SK-N-SH (cell line): ENCODE results near the gene COX18. TPM values are rescaled to one million over a fixed set of nuclear protein-coding genes. Genes with fewer than 3 reads are reported as not detected.

ENCODE experiments used
- CTCF ChIA-PET: fragments of 300-600, 350-600 bp; formaldehyde crosslinking; extraction: SDS; loops from one replicate; lab custom pipeline; 2021; lab: Yijun Ruan, JAX
- POLR2A ChIA-PET: fragments of 350-600 bp; sonication (Branson Sonifier 250); formaldehyde crosslinking; extraction: SDS; loops from one replicate; lab custom pipeline; 2020; ENCODE audit warnings: antibody characterized with exemption, inconsistent platforms; lab: Yijun Ruan, JAX
- DNase-seq: peaks from one replicate; pipeline ENCODE4 v3.0.0; 2012
- H2AFZ ChIP-seq: fragments of 200-600 bp; sonication (generic); 2 replicates; pipeline ENCODE4 v1.8.1; 2016; ENCODE audit warnings: antibody characterized with exemption, mild to moderate bottlenecking, low read depth
- H3F3A ChIP-seq: fragments of 200-600 bp; sonication (generic); replicated peaks from 2 replicates; pipeline ENCODE3; 2016; ENCODE audit warnings: antibody characterized with exemption, mild to moderate bottlenecking; ENCODE audit not compliant: insufficient read depth
- H3K27ac ChIP-seq, 2 experiments: fragments of 200-500 bp in 1 of 2; fragments of 200-600 bp in 1 of 2; sonication (Bioruptor generic) in 1 of 2; sonication (generic), shearing (Covaris generic) in 1 of 2; 2 replicates each; pipeline versions ENCODE4 v1.5.1 to v1.6.1; 2014 to 2016; ENCODE audit warnings: low read depth in 2 of 2, inconsistent platforms in 1 of 2, low read length in 1 of 2, mild to moderate bottlenecking in 1 of 2, mixed read lengths in 1 of 2
- H3K27me3 ChIP-seq: fragments of 200-600 bp; sonication (generic), shearing (Covaris generic); 2 replicates; pipeline ENCODE4 v1.6.1; 2016; ENCODE audit warnings: mixed run types; ENCODE audit not compliant: insufficient read depth
- H3K36me3 ChIP-seq, 2 experiments: fragments of 200-500 bp in 1 of 2; fragments of 200-600 bp in 1 of 2; sonication (Bioruptor generic) in 1 of 2; sonication (generic) in 1 of 2; replicated peaks in 1 of 2; 2 replicates each; pipeline versions ENCODE3 to v1.5.1; 2014 to 2016; ENCODE audit warnings: low read length in 1 of 2, mild to moderate bottlenecking in 1 of 2; ENCODE audit not compliant: insufficient read depth in 2 of 2, control insufficient read depth in 1 of 2
- H3K4me1 ChIP-seq, 2 experiments: fragments of 200-500 bp in 1 of 2; fragments of 200-600 bp in 1 of 2; sonication (Bioruptor generic) in 1 of 2; sonication (generic), shearing (Covaris generic) in 1 of 2; 2 replicates each; pipeline versions ENCODE4 v1.5.1 to v1.6.1; 2014 to 2016; ENCODE audit warnings: low read depth in 1 of 2, low read length in 1 of 2, mixed run types in 1 of 2; ENCODE audit not compliant: insufficient read depth in 2 of 2, control insufficient read depth in 1 of 2
- H3K4me2 ChIP-seq: fragments of 200-600 bp; sonication (generic), shearing (Covaris generic); 2 replicates; pipeline ENCODE4 v1.6.1; 2017; ENCODE audit warnings: mixed run types
- H3K4me3 ChIP-seq, 2 experiments: fragments of 200-500 bp in 1 of 2; fragments of 200-600 bp in 1 of 2; sonication (Bioruptor generic) in 1 of 2; sonication (generic), shearing (Covaris generic) in 1 of 2; 2 replicates each; pipeline versions ENCODE4 v1.5.1 to v1.8.1; 2014 to 2016; ENCODE audit warnings: low read depth in 2 of 2, inconsistent platforms in 1 of 2, low read length in 1 of 2, mild to moderate bottlenecking in 1 of 2, mixed read lengths in 1 of 2, moderate library complexity in 1 of 2
- H3K79me2 ChIP-seq: fragments of 200-600 bp; sonication (generic); 2 replicates; pipeline ENCODE4 v1.8.1; 2017; ENCODE audit warnings: mild to moderate bottlenecking; ENCODE audit not compliant: insufficient read depth
- H3K9ac ChIP-seq: fragments of 200-600 bp; sonication (generic); 2 replicates; pipeline ENCODE4 v1.6.1; 2017; ENCODE audit warnings: mixed run types
- H3K9me2 ChIP-seq: fragments of 200-600 bp; sonication (generic); 2 replicates; pipeline ENCODE4 v1.6.1; 2017; ENCODE audit warnings: mixed run types
- H3K9me3 ChIP-seq: fragments of 200-600 bp; sonication (generic); 2 replicates; pipeline ENCODE4 v1.6.1; 2017; ENCODE audit warnings: mixed run types, mild to moderate bottlenecking, moderate library complexity
- H4K20me1 ChIP-seq: fragments of 200-600 bp; sonication (generic); 2 replicates; pipeline ENCODE4 v1.6.1; 2017; ENCODE audit warnings: mild to moderate bottlenecking, mixed run types; ENCODE audit not compliant: insufficient read depth
- CHD2 ChIP-seq: fragments of 150-350 bp; IDR thresholded peaks from 2 replicates; pipeline ENCODE4 v1.6.1; 2018; ENCODE audit warnings: low read length; ENCODE audit not compliant: partially characterized antibody
- EP300 ChIP-seq, 2 experiments: IDR thresholded peaks; 2 replicates each; pipeline versions ENCODE4 v1.4.0 to v1.6.1; 2012; ENCODE audit warnings: borderline replicate concordance in 1 of 2, low read depth in 1 of 2, low read length in 1 of 2
- FOXJ3 ChIP-seq: sonication (generic); formaldehyde crosslinking; IDR thresholded peaks from 2 replicates; pipeline ENCODE4 v1.5.1; 2020; ENCODE audit warnings: mild to moderate bottlenecking, missing genetic modification reagents
- FOXM1 ChIP-seq: IDR thresholded peaks from 2 replicates; pipeline ENCODE4 v1.4.0; 2012; ENCODE audit warnings: low read depth, mild to moderate bottlenecking
- IRF3 ChIP-seq: fragments of 150-350 bp; IDR thresholded peaks from 2 replicates; pipeline ENCODE4 v1.6.1; 2016; ENCODE audit warnings: mild to moderate bottlenecking, low read depth, low read length
- JUND ChIP-seq: IDR thresholded peaks from 2 replicates; pipeline ENCODE4 v1.4.0; 2012
- MEF2A ChIP-seq: IDR thresholded peaks from 2 replicates; pipeline ENCODE4 v1.4.0; 2012; ENCODE audit warnings: low read depth, borderline replicate concordance
- MXI1 ChIP-seq: IDR thresholded peaks from 2 replicates; pipeline ENCODE4 v1.6.1; 2012; ENCODE audit warnings: mild to moderate bottlenecking, low read depth, low read length, improper control_type of control experiment
- NFIC ChIP-seq: IDR thresholded peaks from 2 replicates; pipeline ENCODE4 v1.4.0; 2012; ENCODE audit warnings: borderline replicate concordance
- NRF1 ChIP-seq: IDR thresholded peaks from 2 replicates; pipeline ENCODE4 v1.6.1; 2012; ENCODE audit warnings: low read depth, mild to moderate bottlenecking, low read length
- RFX5 ChIP-seq: IDR thresholded peaks from 2 replicates; pipeline ENCODE4 v1.6.1; 2012; ENCODE audit warnings: mild to moderate bottlenecking, improper control_type of control experiment, low read length
- SIN3A ChIP-seq: IDR thresholded peaks from 2 replicates; pipeline ENCODE4 v1.6.1; 2012; ENCODE audit warnings: low read depth, mild to moderate bottlenecking, low read length, moderate library complexity, borderline replicate concordance
- SMC3 ChIP-seq: IDR thresholded peaks from 2 replicates; pipeline ENCODE4 v1.6.1; 2012; ENCODE audit warnings: low read depth, low read length, improper control_type of control experiment
- TAF1 ChIP-seq: IDR thresholded peaks from 2 replicates; pipeline ENCODE4 v1.6.1; 2012; ENCODE audit warnings: low read depth, mild to moderate bottlenecking, low read length, moderate library complexity, borderline replicate concordance
- TCF12 ChIP-seq: IDR thresholded peaks from 2 replicates; pipeline ENCODE4 v1.4.0; 2012
- ZBTB33 ChIP-seq: IDR thresholded peaks from 2 replicates; pipeline ENCODE4 v1.4.0; 2012; ENCODE audit warnings: low read depth, borderline replicate concordance
- whole genome bisulfite sequencing: methylation state at CpG from one replicate; pipeline ENCODE4 v1.1.6; 2017; ENCODE audit warnings: low lambda C conversion rate; 5-methylcytosine and 5-hydroxymethylcytosine counted together
- polyA plus RNA-seq, 3 experiments: library from polyadenylated mRNA; depleted of rRNA; stranded (reverse); fragments of >200 nt; gene quantifications; 2 replicates each; pipeline ENCODE4 v1.2.3, GENCODE V29; 2012

COX18 gene
- polyA plus RNA-seq, 1 of the 3 experiments (the other 2 are of a cell fraction): 7.7 TPM

- no peak for DNase-seq
- Histone ChIP-seq H3K36me3 (peaks cover 72 to 83% of the 10 kb centered on the region in 2 experiments), H4K20me1 (no peaks in the 10 kb centered on the region), H3K79me2 (no peaks in the 10 kb centered on the region; the same call in 1 of the 2 replicates), H2AFZ (no peak overlapping the region), H3K9me2 (no peaks in the 10 kb centered on the region), H3F3A (peaks cover 26% of the 10 kb centered on the region), H3K27ac (no peak overlapping the region), H3K27me3 (no peaks in the 10 kb centered on the region), H3K4me1 (no peaks in the 10 kb centered on the region), H3K4me3 (no peak overlapping the region), H3K4me2 (no peak overlapping the region), H3K9me3 (no peaks in the 10 kb centered on the region), H3K9ac (no peak overlapping the region)
- 71% methylated on average over 4 of the region's 4 CpGs for WGBS
- ChIA-PET CTCF (interaction anchor here (0.6 to 1.0 kb wide), 2 partner anchors 21 to 30 kb away, joined by 3 read pairs; no protein-coding TSS in a partner anchor), POLR2A (no interaction called here)
- TF ChIP-seq NRF1: no peak
- TF ChIP-seq, all 33 proteins: peak for 0
Measured at GRCh38 chr4:73098016-73098415, 28.5 kb upstream of the COX18 start.

- Histone ChIP-seq H3F3A (peaks cover 21% of the 10 kb centered on the region), H3K79me2 (peaks cover 9% of the 10 kb centered on the region), H3K9ac (no peak overlapping the region), H3K27ac (no peak overlapping the region), H3K4me3 (no peak overlapping the region), H3K9me3 (no peaks in the 10 kb centered on the region), H3K9me2 (no peaks in the 10 kb centered on the region), H3K36me3 (peaks cover 60 to 86% of the 10 kb centered on the region in 2 experiments), H3K4me1 (no peaks in the 10 kb centered on the region), H4K20me1 (no peaks in the 10 kb centered on the region), H3K4me2 (no peak overlapping the region), H2AFZ (no peak overlapping the region), H3K27me3 (no peaks in the 10 kb centered on the region)
- TF ChIP-seq NFIC (no peak), IRF3 (no peak), RFX5 (no peak), SMC3 (no peak), TCF12 (no peak)
- ChIA-PET CTCF (no interaction called here), POLR2A (no interaction called here)
- WGBS: 96% methylated on average over 1 of the region's 1 CpG
- no peak for DNase-seq
Measured at GRCh38 chr4:73092868-73093267, 23.4 kb upstream of the COX18 start.

- H3K79me2 ChIP-seq: peaks cover 24% of the 10 kb centered on the region
- H3K27ac ChIP-seq: no peak overlapping the region
- no peaks in the 10 kb centered on the region for H3K27me3 ChIP-seq
- no peak overlapping the region for H3K4me2 ChIP-seq
- H4K20me1 ChIP-seq: no peaks in the 10 kb centered on the region
- POLR2A ChIA-PET: no interaction called here
- no peak for DNase-seq
- peaks cover 48 to 78% of the 10 kb centered on the region in 2 experiments for H3K36me3 ChIP-seq
- H3K9me2 ChIP-seq: no peaks in the 10 kb centered on the region
- 94% methylated on average over 1 of the region's 1 CpG for WGBS
- H2AFZ ChIP-seq: no peak overlapping the region
- no peaks in the 10 kb centered on the region for H3K9me3 ChIP-seq
- CTCF ChIA-PET: no interaction called here
- H3F3A ChIP-seq: peaks cover 5% of the 10 kb centered on the region
- no peak overlapping the region for H3K9ac ChIP-seq
- H3K4me1 ChIP-seq: no peaks in the 10 kb centered on the region
- no peak overlapping the region for H3K4me3 ChIP-seq
- TF ChIP-seq TCF12: no peak
- TF ChIP-seq CHD2: no peak
- no peak for TF ChIP-seq SIN3A
- no peak for TF ChIP-seq NFIC
- TF ChIP-seq JUND: no peak
- TF ChIP-seq RFX5: no peak
- no peak for TF ChIP-seq ZBTB33
- no peak for TF ChIP-seq MXI1
- no peak for TF ChIP-seq TAF1
- no peak for TF ChIP-seq FOXJ3 (CRISPR knock-in tag)
- TF ChIP-seq MEF2A: no peak
- TF ChIP-seq EP300 (IDR thresholded peaks at IDR 0.05; ENCODE audit: borderline replicate concordance in 1 of 2, low read depth in 1 of 2, low read length in 1 of 2): no peak
- TF ChIP-seq FOXM1: no peak
- no peak for TF ChIP-seq SMC3
Measured at GRCh38 chr4:73090738-73091137, 21.2 kb upstream of the COX18 start.
